ENCODE measurements around the gene NALCN.

NALCN gene

DNA sequence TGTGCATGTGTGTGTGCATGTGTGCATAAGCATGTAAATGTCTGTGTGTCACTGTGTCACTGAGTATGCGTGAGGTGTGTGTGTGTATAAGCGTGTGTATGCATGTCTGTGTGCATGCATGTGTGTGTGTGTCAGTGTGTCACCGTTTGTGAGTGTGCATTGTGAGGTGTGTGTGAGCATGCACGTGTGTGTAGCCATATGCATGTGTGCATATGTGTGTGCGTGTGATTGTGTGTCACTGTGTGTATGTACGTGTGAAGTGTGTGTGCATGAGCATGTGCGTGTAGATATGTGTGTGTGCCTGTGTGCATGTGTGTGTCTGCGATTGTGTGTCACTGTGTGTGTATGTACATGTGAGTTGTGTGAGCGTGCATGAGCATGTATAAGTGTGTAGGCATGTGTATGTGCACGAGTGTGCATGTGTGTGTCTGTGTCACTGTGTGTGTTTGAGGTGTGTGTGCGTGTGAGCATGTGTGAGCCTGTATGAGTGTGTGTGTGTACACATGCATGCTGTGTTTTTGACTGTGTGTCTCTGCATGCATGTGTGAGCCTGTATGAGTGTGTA, 144.5 kb downstream of the NALCN start:
- TF ChIP-seq, protein P1, sequence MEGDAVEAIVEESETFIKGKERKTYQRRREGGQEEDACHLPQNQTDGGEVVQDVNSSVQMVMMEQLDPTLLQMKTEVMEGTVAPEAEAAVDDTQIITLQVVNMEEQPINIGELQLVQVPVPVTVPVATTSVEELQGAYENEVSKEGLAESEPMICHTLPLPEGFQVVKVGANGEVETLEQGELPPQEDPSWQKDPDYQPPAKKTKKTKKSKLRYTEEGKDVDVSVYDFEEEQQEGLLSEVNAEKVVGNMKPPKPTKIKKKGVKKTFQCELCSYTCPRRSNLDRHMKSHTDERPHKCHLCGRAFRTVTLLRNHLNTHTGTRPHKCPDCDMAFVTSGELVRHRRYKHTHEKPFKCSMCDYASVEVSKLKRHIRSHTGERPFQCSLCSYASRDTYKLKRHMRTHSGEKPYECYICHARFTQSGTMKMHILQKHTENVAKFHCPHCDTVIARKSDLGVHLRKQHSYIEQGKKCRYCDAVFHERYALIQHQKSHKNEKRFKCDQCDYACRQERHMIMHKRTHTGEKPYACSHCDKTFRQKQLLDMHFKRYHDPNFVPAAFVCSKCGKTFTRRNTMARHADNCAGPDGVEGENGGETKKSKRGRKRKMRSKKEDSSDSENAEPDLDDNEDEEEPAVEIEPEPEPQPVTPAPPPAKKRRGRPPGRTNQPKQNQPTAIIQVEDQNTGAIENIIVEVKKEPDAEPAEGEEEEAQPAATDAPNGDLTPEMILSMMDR (IDR thresholded peaks at IDR 0.05; ENCODE audit: extremely low read depth, missing control alignments): no peak
- no peak for DNase-seq (ENCODE audit: low spot score)

DNA sequence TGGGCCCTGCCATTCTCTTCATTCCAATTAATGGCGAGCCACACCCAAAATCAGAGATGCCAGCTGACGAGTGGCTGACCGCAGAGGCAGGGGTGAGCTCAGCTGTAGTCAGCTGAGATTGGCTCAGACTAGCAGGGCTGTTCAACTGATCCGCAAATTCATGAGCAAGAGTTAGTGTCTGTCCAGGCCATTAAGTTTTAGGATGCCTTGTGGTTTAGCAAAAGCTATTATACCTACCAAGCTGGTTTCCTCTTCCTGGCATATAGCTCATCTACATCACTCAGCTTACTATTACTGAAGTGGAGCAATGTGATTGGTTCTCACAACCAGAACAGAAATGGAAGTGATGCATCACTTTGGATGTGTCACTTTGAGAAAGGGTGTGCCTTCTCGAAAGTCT, 148.7 kb downstream of the NALCN start:
- DNase-seq (ENCODE audit: low spot score): no peak
- TF ChIP-seq, protein P1 (IDR thresholded peaks at IDR 0.05; ENCODE audit: extremely low read depth, missing control alignments): no peak

DNA sequence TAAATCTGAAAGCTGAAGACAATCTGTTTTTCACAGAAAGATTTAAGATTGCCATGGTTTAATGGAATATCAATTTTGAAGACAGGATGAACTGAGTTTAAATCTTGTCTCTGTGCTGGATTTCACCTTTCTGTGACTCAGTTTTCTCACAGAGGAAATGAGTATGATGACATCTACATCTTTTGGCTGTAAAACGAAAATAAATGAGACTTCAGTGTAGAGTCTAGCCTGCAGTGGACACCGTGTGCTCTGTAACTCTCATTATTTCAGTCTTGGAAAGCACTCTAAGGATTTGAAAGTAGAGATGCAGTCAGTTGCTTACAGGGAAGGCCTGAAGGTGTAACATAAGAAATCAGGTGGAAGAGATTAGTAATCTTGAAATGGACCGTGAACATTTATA, 150.4 kb downstream of the NALCN start:
- TF ChIP-seq, protein P1 (IDR thresholded peaks at IDR 0.05; ENCODE audit: extremely low read depth, missing control alignments): no peak
- no peak for DNase-seq (ENCODE audit: low spot score)

- TF ChIP-seq, protein P1 (IDR thresholded peaks at IDR 0.05; ENCODE audit: extremely low read depth, missing control alignments): no peak
- DNase-seq (ENCODE audit: low spot score): no peak
Observed at GRCh38 chr13:101264931-101265330, 151.4 kb downstream of the NALCN start.

- TF ChIP-seq, protein P1 (IDR thresholded peaks at IDR 0.05; ENCODE audit: extremely low read depth, missing control alignments): no peak
- no peak for DNase-seq (ENCODE audit: low spot score)
Observed at GRCh38 chr13:101262306-101262705, 154.0 kb downstream of the NALCN start.

DNA sequence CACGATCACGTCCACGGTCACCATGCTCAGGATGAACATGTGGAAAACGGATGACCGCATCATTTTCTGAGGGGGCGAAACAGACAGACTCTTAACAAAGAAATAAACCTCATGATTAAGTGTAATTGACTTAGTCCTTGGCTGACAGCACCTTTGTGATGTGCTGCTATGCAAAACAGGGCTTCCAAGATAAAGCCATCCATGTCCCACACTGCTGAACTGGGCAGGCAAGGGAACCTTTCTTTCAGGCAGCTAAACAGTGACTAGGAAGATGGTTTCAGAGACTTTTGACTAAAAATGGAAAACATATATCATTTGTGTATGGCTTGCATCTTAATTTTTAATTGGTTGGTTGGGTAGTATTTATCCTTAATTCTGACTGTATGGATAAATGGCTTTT, 157.8 kb downstream of the NALCN start:
- TF ChIP-seq, protein P1 (IDR thresholded peaks at IDR 0.05; ENCODE audit: extremely low read depth, missing control alignments): no peak
- no peak for DNase-seq (ENCODE audit: low spot score)

DNA sequence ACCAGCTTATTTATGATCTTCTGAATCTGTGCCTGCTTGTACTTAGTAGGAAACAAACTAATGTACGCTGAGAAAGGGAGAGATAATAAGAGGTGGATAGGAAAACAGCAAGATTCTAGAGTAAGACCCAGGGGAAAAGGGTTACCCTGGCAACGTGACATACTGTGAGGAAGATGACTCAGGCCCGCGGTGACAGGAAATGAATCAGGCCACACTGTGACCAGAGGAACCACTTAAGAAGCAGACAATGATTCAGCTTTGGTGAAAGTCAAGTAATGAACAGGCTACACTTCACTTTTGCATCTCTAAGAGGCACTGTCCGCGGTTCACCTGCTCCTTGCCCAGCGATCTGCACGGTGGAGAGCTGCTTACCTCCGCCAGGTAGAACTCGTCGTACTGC, 158.2 kb downstream of the NALCN start:
- TF ChIP-seq, protein P1 (IDR thresholded peaks at IDR 0.05; ENCODE audit: extremely low read depth, missing control alignments): no peak
- DNase-seq (ENCODE audit: low spot score): peak; percentile 12
